Progenitor cell of endocrine pancreas (in vitro differentiated cells): Measurements from ENCODE around the gene SLC25A22. TPM values are rescaled to one million over a fixed set of nuclear protein-coding genes. Genes with fewer than 3 reads are reported as not detected.

ENCODE experiments used
- DNase-seq: peaks from one replicate; pipeline ENCODE4 v3.0.0; 2021; ENCODE audit warnings: low spot score; ENCODE audit not compliant: unreplicated experiment
- H3K27ac Mint-ChIP-seq: 2 replicates; pipeline ENCODE4 v1.8.0; 2021; ENCODE audit warnings: mild to moderate bottlenecking, moderate library complexity, mixed read lengths
- H3K27me3 Mint-ChIP-seq: 2 replicates; pipeline ENCODE4 v1.8.0; 2021; ENCODE audit warnings: mixed read lengths
- H3K36me3 Mint-ChIP-seq: 2 replicates; pipeline ENCODE4 v1.8.0; 2022; ENCODE audit warnings: mixed read lengths; ENCODE audit not compliant: insufficient read depth
- H3K4me1 Mint-ChIP-seq: 2 replicates; pipeline ENCODE4 v1.8.0; 2021; ENCODE audit warnings: low read depth, mixed read lengths
- H3K4me3 Mint-ChIP-seq: 2 replicates; pipeline ENCODE4 v1.8.0; 2021; ENCODE audit warnings: low read depth, mild to moderate bottlenecking, moderate library complexity, mixed read lengths
- H3K9me3 Mint-ChIP-seq: 2 replicates; pipeline ENCODE4 v1.8.0; 2021; ENCODE audit warnings: low read depth, mixed read lengths
- CTCF ChIP-seq: fragments of 200-600 bp; sonication (generic); IDR thresholded peaks from one replicate; pipeline ENCODE4 v1.5.0; 2021; ENCODE audit warnings: antibody characterized with exemption, mild to moderate bottlenecking; ENCODE audit not compliant: unreplicated experiment
- total RNA-seq: library from RNA; stranded (reverse); gene quantifications from 2 replicates; pipeline ENCODE4 v1.2.1, GENCODE V29; 2021

The SLC25A22 gene
- total RNA-seq, 1 donor from 2014 or later: 40.5 TPM

- no peaks in the 10 kb centered on the region for H3K27me3 Mint-ChIP-seq
- H3K9me3 Mint-ChIP-seq: no peaks in the 10 kb centered on the region
- peak; percentile 73 for DNase-seq
- no peak overlapping the region for H3K27ac Mint-ChIP-seq
- peak; percentile 84 for TF ChIP-seq CTCF
- H3K36me3 Mint-ChIP-seq: peaks cover 3% of the 10 kb centered on the region
- no peak overlapping the region for H3K4me3 Mint-ChIP-seq
- H3K4me1 Mint-ChIP-seq: peaks cover 7% of the 10 kb centered on the region
Observed at GRCh38 chr11:783581-784015, 14.5 kb downstream of the SLC25A22 start.

- H3K4me3 Mint-ChIP-seq: no peak overlapping the region
- DNase-seq: no peak
- no peaks in the 10 kb centered on the region for H3K9me3 Mint-ChIP-seq
- TF ChIP-seq CTCF: no peak
- peaks cover 3% of the 10 kb centered on the region for H3K36me3 Mint-ChIP-seq
- H3K27ac Mint-ChIP-seq: no peak overlapping the region
- H3K4me1 Mint-ChIP-seq: peaks cover 7% of the 10 kb centered on the region
- H3K27me3 Mint-ChIP-seq: no peaks in the 10 kb centered on the region
Observed at GRCh38 chr11:782264-783174, 15.6 kb downstream of the SLC25A22 start.

GRCh38 chr11:779955-780532, 18.0 kb downstream of the SLC25A22 start:
- no peak overlapping the region for H3K4me3 Mint-ChIP-seq
- H3K27me3 Mint-ChIP-seq: no peaks in the 10 kb centered on the region
- no peak overlapping the region for H3K27ac Mint-ChIP-seq
- peaks cover 14% of the 10 kb centered on the region for H3K4me1 Mint-ChIP-seq
- peaks cover 3% of the 10 kb centered on the region for H3K36me3 Mint-ChIP-seq
- no peak for TF ChIP-seq CTCF
- no peaks in the 10 kb centered on the region for H3K9me3 Mint-ChIP-seq
- DNase-seq: no peak

- no peak for DNase-seq
Observed at GRCh38 chr11:778976-779954, 18.8 kb downstream of the SLC25A22 start.

More at GRCh38 chr11:778976-779954, 18.8 kb downstream of the SLC25A22 start:
- no peak overlapping the region for H3K27ac Mint-ChIP-seq
- peaks cover 3% of the 10 kb centered on the region for H3K36me3 Mint-ChIP-seq
- no peaks in the 10 kb centered on the region for H3K27me3 Mint-ChIP-seq
- peaks cover 14% of the 10 kb centered on the region for H3K4me1 Mint-ChIP-seq
- no peak for TF ChIP-seq CTCF
- no peaks in the 10 kb centered on the region for H3K9me3 Mint-ChIP-seq
- H3K4me3 Mint-ChIP-seq: peak overlapping the region; percentile 49
